DMS79 treated with DMSO at 0.1 percent for 48 hours (cell line): Measurements from ENCODE around the gene BAHD1.

ENCODE experiments used
- DNase-seq: peaks from one replicate; lab custom pipeline; 2025; lab: John Stamatoyannopoulos, UW

BAHD1 gene

GRCh38 chr15:40440743-40441564 is at the start of gene BAHD1:
TSS of gene BAHD1 (plus strand) at chr15:40440953. CDS start at chr15:40458465, 17,512 bp downstream.
- DNase-seq = peak; percentile 71

- DNase-seq = no peak
These were observed 47.5 kb upstream of the BAHD1 start for GRCh38 chr15:40392986-40393948.

- no peak for DNase-seq
These were observed 42.9 kb upstream of the BAHD1 start for GRCh38 chr15:40397688-40398412.

GRCh38 chr15:40398413-40398873 is 42.3 kb upstream of the BAHD1 start:
- no peak for DNase-seq

GRCh38 chr15:40399370-40399769 is 41.4 kb upstream of the BAHD1 start:
- no peak for DNase-seq

GRCh38 chr15:40405501-40406381 is 35.0 kb upstream of the BAHD1 start, which contains the start of gene IVD:
TSS of gene IVD (plus strand) at chr15:40405795. CDS start at chr15:40405828, 33 bp downstream.
- DNase-seq = peak; percentile 73

- DNase-seq = no peak
These were observed 33.3 kb upstream of the BAHD1 start for GRCh38 chr15:40407330-40407990.

- peak; percentile 4 for DNase-seq
These were observed 31.4 kb upstream of the BAHD1 start for GRCh38 chr15:40409366-40409765.

GRCh38 chr15:40410476-40410875 is 30.3 kb upstream of the BAHD1 start:
- no peak for DNase-seq

- no peak for DNase-seq
These were observed 28.5 kb upstream of the BAHD1 start for GRCh38 chr15:40412095-40412759.

GRCh38 chr15:40413036-40413435 is 27.7 kb upstream of the BAHD1 start:
- DNase-seq = no peak

GRCh38 chr15:40414816-40415215 is 25.9 kb upstream of the BAHD1 start:
- no peak for DNase-seq

- no peak for DNase-seq
These were observed 25.5 kb upstream of the BAHD1 start for GRCh38 chr15:40415226-40415625.

- no peak for DNase-seq
These were observed 24.7 kb upstream of the BAHD1 start for GRCh38 chr15:40416056-40416455.

- no peak for DNase-seq
These were observed 22.6 kb upstream of the BAHD1 start for GRCh38 chr15:40418126-40418525.

GRCh38 chr15:40420071-40420713 is 20.6 kb upstream of the BAHD1 start:
- DNase-seq = no peak

- DNase-seq = peak; percentile 61
These were observed 20.0 kb upstream of the BAHD1 start for GRCh38 chr15:40420793-40421192.

GRCh38 chr15:40421246-40422157 is 19.3 kb upstream of the BAHD1 start:
- peak; percentile 44 for DNase-seq
